GM18508 (cell line): ENCODE data around the gene PCGF1.

Source experiments
- ATAC-seq: cut with Tn5 transposase; IDR thresholded peaks from one replicate; pipeline ENCODE4 v1.9.1; 2021; ENCODE audit warnings: moderate number of reproducible peaks; ENCODE audit not compliant: insufficient read depth, unreplicated experiment

The PCGF1 gene

DNA sequence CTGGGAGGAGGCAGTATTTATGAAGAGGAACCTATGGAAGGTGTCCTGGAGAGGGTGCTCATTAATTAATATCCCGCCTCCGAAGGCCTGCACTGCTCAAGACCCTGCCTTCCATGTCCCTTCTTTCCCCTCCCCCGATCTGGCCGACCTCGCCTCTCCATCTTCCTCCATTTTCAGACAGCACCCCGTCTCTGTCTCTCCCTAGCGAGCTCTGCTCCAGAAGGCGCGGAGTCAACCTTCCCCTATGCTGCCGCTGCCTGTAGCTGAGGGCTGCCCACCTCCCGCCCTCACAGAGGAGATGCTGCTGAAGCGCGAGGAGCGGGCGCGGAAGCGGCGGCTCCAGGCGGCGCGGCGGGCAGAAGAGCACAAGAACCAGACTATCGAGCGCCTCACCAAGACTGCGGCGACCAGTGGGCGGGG, 50.4 kb downstream of the PCGF1 start:
- ATAC-seq, result no peak
